ENCODE data around the gene DNAH1.

DNAH1 gene

DNA sequence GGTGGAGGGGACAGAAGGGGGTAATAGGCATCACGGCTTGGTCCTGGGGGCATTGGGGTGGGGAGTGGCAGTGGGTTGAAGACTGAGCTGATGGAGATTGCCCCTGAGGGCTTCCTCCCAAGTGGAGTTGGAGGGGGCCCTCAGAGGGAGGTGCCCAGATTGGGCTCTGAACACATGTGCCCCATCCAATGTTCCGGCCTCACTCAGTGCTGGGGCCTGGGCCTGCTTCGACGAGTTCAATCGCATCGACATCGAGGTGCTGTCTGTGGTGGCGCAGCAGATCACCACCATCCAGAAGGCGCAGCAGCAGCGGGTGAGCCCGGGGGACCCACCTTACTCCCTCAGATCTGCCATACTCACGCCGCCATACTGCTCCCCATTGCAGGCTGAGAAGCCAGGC, 45.3 kb downstream of the DNAH1 start:
- no peak for DNase-seq

DNA sequence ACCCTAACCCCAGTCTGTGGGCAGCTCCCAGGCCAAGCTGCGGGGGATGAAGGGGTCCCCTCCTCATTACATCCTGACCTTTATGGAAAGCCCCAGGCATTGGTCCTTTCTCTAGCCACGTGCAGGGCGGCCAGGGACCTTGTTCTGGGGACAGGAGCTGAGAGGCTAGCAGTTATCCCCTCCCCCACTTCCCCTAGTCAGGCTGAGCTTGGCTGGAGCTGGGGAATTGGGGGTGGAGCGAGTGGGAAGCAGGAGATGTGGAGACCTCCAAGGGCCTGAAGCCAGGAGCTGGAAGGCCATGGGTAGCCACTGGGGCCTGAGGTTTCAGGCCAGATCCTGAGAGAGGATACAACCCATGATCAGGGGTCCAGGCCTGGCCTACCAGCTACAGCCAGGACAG, 45.8 kb downstream of the DNAH1 start:
- no peak for DNase-seq

DNA sequence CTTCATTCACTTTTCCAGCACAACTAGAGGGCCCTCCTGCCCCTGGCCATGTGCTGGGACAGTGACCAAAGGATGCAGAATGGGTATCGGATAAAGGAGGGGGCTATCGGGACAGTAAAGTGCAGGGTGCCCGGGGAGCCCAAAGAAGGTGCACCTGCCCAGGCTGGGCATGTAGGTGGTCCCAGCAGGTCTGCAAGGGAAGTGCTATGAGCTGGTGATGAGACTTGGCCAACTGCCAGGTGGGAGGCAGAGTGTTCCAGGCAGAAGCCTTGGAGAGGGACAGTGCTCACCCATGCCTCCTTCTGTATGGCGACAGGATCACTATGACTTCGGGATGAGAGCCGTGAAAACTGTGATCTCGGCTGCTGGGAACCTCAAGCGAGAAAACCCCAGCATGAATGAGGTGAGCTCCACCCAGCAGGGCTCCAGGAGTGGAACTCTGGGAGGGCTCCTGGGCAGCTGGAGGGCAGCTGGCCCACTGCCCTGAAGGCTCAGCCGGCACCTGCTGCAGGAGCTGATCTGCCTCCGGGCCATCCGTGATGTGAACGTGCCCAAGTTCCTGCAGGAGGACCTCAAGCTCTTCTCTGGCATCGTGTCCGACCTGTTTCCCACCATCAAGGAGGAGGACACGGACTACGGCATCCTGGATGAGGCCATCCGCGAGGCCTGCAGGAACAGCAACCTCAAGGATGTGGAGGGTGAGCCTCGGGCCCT, 48.4 kb downstream of the DNAH1 start:
- DNase-seq, result no peak

DNA sequence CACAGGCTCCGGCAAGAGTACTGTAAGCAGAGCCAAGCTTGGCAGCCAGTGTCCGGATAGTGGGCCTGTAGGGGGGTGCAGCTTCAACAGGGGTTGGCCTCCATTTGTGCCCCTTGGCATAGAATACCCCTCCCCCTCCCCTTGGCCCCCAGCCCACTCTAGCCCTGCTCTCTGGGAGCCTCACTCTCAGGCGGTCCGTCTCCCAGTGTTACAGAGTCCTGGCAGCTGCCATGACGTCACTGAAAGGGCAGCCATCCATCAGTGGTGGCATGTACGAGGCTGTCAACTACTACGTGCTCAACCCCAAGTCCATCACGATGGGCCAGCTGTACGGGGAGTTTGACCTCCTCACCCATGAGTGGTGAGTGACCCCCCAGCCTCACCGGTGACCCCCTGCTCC, 50.4 kb downstream of the DNAH1 start:
- DNase-seq, result no peak

DNA sequence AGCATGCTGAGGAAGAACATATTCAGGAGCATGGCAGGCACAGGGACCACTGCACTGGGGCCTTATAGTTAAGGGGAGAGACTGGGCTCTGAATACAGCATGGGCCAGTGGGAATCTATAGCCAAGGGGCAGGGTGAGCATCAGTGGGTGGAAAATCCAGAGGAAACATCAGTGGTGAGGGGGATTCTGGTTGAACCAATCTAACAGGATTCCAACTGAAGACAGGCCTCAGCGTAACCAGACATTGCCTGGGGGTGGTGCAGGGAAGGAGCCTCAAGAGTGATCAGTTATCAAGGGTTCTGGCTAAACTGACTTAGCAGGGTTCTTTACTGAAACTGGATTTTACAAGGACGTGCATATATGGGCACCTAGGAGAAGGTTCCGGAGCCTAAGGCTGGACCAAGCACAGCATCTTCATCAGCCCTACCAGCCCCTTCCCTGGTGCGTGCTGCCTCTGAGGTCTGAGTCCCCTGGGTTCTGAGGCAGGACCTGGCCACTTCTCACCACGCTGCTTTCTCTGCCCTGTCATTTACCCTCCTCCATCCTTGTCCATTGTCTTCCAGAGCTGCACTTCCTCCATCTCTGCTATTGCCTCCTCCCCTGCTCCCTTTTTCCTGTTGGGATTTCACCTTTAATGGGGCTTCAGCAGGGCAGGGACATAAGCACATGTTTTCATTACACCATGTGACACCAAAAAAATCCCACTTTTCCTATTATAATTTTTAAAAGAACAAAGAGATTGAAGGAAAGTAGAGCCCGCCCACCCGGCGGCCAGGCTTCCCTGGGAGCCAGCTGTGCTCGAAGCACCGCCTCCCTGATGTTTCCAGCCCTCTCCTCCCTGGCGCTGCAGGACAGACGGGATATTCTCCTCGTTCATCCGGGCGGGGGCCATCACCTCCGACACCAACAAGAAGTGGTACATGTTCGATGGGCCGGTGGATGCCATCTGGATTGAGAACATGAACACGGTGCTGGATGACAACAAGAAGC, 52.1 kb downstream of the DNAH1 start:
- no peak for DNase-seq

DNA sequence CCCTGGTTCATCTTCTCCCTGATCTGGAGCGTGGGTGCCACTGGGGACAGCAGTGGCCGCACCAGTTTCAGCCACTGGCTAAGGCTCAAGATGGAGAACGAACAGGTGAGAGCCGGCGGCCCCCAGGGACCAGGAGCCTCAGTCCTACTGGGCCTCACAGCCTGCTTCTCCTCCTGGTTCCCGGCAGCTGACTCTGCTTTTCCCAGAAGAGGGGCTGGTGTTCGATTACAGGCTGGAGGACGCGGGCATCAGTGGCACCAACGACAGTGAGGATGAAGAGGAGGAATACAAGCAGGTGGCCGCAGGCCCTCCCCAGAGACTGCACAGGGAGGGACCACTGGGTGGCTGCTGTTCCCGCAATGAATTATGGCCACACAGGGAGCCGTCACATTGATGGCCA, 54.4 kb downstream of the DNAH1 start:
- no peak for DNase-seq

DNA sequence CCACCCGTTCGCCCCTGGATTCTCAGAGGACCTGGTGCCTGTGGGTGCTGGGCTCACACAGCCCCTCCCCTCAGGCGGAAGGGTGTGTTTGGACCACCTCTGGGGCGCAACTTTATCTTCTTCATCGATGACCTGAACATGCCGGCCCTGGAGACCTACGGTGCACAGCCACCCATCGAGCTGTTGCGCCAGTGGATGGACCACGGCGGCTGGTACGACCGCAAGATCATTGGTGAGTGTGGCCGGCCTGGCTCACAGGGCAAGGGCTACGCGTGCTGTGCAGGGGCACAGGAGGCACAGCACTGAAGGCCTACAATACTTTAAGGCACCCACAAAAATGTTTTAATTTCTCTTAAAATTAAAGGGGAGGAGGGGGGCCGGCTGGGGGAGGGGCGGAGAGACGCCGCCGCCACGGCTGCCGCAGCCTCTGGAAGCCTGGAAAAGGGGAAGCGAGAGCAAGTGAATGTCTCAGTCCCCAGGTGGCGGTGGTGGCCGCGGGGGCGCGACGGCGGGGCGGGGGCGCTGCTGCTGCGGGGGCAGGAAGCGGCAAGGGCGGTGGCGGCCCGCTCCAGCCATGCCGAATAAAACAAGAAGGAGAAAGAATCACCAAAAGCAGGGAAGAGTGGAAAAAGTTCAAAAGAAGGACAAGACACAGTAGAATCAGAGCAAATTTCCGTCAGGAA, 56.8 kb downstream of the DNAH1 start:
- no peak for DNase-seq

DNA sequence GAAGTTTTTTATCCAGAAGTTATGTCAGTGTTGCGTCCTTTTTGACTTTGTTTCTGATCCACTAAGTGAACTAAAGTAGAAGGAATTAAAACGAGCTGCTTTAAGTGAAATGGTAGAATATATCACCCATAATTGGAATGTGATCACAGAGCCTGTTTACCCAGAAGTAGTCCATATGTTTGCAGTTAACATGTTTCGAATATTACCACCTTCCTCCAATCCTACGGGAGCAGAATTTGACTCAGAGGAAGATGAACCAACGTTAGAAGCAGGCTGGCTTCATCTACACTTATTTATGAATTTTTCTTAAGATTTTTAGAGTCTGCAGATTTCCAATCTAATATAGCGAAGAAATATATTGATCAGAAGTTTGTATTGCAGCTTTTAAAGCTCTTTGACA, 57.6 kb downstream of the DNAH1 start:
- no peak for DNase-seq

DNA sequence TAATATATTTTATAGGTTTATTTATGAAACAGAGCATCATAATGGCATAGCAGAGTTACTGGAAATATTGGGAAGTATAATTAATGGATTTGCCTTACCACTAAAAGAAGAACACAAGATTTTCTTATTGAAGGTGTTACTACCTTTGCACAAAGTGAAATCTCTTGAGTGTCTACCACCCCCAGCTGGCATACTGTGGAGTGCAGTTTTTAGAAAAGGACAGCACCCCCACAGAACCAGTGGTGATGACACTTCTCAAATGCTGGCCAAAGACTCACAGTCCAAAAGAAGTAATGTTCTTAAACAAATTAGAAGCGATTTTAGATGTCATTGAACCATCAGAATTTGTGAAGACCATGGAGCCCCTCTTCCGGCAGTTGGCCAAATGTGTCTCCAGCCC, 58.1 kb downstream of the DNAH1 start:
- DNase-seq, result no peak

DNA sequence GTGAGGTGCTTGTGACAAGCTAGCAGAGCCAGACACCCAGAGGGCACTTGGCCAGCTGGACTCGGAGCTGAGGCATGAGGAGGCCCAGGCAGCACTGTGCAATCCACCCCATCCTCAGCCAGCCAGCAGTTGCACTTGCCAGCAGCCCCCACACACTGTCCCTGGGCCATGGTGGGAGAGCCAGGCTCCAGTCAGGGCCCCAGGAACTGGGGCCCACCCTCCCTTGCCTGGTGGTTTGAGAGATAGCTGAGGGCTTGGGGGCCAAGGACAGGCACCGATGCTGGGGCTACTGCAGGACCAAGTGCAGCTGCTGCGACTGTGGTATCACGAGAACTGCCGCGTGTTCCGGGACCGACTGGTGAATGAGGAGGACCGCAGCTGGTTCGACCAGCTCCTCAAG, 63.5 kb downstream of the DNAH1 start:
- DNase-seq, result no peak

DNA sequence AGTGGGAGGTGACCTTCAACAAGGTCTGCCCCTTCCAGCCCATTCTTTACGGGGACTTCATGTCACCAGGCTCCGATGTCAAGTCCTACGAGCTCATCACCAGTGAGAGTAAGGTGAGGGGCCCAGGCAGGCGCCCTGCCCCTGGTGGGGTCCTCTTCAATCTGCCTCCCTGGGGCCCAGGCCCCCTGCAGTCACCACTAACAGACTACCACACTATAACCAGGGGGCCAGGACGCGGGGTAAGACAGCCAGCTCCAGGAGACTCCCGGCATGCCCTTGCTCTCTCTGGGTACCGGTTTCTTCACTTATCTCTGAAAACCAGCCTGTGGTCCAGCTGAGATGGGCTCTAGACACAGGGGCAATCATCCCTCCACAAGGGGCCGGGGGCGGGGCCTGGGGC, 63.9 kb downstream of the DNAH1 start:
- DNase-seq, result no peak

DNA sequence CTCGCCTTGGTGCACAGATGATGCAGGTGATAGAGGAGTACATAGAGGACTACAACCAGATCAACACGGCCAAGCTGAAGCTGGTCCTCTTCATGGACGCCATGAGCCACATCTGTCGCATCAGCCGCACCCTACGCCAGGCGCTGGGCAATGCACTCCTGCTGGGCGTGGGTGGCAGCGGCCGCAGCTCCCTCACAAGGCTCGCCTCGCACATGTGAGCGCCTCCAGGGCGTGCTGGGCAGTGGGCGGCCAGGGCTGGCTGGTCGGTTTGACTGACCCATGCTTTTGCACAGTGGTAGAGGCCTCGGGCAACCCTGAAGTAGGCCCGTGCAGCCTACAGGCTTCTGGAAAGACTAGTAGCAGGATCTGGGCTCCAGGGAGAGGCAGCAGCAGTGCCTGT, 65.5 kb downstream of the DNAH1 start:
- DNase-seq, result no peak

DNA sequence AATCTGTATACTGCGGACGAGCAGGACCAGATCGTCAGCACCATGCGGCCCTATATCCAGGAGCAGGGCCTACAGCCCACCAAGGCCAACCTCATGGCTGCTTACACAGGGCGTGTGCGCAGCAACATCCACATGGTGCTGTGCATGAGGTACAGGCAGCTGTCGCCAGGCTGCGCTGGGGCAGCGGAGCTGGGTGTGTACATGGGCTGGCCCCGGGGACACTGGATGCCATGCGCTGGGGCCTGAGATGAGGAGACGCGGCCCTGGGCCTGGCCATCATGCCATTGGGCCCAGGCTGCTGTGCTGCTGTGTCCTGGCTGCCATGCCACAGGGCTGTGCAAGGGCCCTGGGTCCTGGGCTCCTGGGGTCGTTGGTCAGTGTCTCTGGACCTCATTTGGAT, 67.3 kb downstream of the DNAH1 start:
- no peak for DNase-seq

DNA sequence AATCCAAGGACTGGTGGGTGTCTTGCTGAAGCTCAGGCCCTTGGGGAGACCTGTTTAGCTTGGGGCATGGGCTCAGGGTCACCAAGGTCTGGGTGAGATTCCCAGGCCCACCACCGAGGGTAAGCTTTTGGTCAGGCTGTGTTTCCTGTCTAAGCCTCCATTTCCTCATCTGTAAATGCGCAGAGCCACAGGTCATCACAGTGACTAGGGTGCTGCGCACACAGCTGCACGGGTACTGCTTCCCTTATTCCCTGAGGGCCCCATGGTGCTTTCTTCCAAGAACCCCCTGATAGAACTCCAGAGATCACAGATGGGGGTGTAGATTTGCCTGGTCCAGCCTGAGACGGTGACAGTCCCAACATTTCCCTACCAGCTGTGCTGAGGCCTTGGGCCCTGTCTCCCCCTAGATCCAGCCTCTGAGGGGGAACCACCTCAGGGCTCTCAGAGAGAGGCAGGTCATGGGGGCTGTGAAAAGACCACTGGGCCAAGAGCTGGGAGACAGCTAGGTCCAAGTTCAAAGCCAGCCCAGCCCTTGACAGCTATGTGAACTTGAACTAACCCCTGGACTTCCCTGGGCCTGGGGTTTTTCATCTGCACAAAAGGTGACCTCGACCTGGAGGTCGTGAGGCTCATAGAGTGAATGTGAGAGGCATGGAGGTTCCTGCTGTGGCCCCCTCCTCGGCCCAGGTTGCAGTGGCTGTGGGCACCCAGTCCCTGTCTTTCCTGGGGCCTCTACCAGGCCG, 68.1 kb downstream of the DNAH1 start:
- DNase-seq, result no peak

DNA sequence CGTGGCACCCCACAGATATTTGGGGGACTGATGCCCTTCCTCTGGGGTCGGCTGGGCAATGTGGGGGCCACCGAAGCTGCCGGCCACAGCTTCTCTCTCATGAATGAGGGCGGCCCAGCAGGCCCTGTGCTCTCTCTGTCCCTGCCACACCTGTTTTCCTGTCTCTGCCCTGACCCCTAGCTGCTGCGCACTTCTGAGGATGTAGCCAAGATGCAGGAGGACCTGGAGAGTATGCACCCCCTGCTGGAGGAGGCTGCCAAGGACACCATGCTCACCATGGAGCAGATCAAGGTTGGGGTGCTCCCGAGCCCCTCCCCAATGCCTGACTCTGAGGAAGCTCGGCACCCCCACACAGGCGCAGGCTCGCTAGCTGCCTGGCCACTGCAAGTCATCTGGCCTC, 69.0 kb downstream of the DNAH1 start:
- no peak for DNase-seq

DNA sequence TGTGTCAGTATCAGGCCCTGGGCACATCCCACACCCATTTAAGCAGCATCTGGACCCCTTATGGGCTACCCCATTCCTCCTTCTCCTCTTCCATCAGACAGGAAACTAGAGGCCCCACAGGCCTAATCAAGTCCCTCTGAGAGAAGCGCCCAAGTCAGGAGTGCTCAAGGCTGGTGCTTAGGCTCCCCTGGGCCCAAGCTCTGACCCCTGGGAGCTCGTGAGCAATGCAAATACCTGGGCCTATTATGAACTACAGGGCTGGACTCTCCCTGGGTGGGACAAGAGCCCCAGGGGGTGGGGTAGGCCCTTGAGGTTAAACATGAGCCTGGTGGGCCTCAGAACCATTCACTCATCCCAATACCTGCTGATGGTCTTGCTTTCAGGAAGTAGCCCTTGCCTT, 71.4 kb downstream of the DNAH1 start:
- DNase-seq, result no peak

DNA sequence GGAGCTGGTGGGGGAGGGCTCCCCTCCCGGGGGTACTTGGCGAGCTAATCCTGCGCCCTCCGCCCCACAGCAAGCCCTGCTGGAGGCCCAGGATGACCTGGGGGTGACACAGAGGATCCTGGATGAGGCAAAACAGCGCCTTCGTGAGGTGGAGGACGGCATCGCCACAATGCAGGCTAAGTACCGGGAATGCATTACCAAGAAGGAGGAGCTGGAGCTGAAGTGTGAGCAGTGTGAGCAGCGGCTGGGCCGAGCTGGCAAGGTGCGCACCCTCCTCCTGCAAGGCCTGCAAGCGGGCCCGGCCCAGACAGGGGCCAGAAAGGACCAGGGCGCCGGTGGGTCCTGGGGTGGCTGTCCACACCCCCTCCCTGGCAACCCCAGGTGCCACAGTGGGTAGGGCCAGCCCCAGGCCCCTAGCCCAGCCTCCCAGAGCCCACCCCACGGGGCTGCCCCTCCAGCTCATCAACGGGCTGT, 72.3 kb downstream of the DNAH1 start:
- DNase-seq, result no peak

DNA sequence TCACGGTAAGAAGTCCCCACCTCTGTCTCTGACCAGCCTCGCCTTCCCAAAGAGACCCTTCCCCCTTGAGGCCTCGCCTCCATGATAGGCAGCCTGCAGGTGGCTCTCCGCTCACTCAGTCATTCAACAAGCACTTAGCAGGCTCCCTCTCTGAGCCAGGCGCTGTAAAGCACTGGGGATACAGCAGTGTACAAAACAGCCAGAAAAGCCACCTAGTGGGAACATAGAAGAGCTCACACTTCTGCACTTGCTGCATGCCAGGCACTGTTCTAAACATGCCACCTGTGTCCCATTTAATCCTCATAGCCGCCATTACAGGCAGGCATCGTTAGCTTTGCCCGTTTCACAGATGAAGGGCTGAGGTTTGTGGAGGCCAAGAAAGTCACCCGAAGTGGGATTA, 72.8 kb downstream of the DNAH1 start:
- DNase-seq, result no peak

DNA sequence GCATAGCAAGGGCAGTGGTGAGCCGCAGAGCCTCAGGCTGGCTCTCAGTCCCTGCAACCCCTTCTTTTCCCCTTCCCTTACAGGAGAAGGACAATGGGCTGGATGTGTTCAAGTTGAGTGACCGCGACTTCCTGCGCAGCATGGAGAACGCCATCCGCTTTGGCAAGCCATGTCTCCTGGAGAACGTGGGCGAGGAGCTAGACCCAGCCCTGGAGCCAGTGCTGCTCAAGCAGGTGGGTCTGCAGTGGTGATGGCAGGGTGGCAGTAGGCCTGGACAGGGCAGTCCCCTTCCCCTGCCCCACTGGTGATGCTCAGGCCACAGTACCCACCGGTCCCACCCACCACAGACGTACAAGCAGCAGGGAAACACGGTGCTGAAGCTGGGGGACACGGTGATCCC, 75.0 kb downstream of the DNAH1 start:
- no peak for DNase-seq

DNA sequence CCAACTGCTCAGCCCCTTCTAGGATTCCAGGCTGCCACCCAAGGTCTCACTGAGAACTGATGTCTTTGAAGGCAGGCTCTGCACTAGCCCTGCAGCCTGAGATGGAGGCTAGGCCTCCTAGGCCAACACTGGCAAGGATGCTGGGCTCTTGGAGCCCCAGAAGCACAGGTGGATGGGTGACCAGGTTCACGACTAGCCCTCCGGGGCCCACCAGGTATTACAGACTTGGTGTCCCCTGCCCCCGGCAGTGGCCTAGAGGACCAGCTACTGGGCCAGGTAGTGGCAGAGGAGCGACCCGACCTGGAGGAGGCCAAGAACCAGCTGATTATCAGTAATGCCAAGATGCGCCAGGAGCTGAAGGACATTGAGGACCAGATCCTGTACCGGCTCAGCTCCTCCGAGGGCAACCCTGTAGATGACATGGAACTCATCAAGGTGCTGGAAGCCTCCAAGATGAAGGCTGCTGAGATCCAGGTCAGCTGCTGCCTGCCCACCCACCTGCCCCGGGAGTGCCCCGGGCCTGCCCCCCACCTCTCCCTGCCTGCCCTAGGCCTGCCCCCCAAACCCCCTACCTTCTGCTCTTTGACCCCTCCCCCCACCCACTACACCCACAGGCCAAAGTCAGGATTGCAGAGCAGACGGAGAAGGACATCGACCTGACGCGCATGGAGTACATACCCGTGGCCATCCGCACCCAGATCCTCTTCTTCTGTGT, 76.3 kb downstream of the DNAH1 start:
- DNase-seq, result no peak

DNA sequence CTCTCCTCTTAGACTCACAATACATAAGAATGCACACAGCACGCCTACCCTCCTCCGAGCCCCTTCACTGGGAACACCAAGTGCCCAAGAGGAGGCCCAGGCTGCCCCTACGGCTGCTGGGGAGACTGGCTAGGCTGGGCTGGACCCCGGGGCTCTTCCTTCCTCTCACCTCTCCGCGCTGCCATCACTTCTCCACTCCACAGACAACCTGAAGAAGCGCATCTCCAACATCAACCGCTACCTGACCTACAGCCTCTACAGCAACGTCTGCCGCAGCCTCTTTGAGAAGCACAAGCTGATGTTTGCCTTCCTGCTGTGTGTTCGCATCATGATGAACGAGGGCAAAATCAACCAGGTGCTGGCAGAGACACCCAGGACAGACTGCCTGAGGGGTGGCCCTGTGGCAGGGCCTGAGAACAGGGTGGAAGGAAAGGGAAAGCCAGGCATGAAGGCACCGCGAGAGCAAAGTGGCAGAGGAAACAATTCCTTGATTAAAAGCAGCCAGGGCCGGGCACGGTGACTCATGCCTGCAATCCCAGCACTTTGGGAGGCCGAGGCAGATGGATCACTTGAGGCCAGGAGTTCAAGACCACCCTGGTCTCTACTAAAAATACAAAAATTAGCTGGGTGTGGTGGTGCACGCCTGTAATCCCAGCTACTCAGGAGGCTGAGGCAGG, 77.2 kb downstream of the DNAH1 start:
- no peak for DNase-seq
